ENCODE data around the gene KBTBD8. TPM values are rescaled to one million over a fixed set of nuclear protein-coding genes. Genes with fewer than 3 reads are reported as not detected.

The KBTBD8 gene
- total RNA-seq, 1 experiment from 2014 or later = 1.7 TPM

DNA sequence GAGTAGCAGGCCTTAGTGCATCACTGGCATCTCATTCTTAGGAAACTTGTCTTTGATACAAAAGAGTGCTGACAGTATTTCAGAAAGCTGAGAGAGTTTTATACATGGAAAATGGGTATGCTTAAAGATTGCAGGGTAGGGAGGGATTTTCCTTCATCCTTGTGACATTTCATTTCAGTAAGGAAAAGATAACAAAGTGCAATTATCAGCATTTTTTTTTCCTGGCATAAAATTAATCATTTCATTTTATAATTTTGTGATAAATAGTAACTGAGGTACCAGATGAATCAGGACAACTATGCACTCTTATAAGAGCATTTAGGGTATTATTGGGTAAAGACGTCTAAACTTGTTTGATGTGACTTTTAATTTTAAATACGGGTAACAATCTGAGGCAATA is 10.3 kb downstream of the KBTBD8 start:
- intact Hi-C loops (cut with micrococcal nuclease) = no loop called here
- BruUV-seq (replicated peaks) = no TSS peak
- ChIA-PET POLR2A (interaction anchor here (0.6 to 1.4 kb wide), 2 partner anchors 10 to 84 kb away, joined by 4 read pairs; partner anchors contain the start of gene KBTBD8), CTCF (interaction anchor here (0.7 to 1.2 kb wide), 2 partner anchors 38 to 39 kb away, joined by 3 to 4 read pairs; no protein-coding TSS in a partner anchor)
- no peak overlapping the region for H3K4me3 Mint-ChIP-seq (ENCODE audit: unreplicated experiment)
- H3K27ac Mint-ChIP-seq (ENCODE audit: low read depth, unreplicated experiment) = no peak overlapping the region
- no peaks in the 10 kb centered on the region for H3K4me1 Mint-ChIP-seq (ENCODE audit: insufficient read depth, unreplicated experiment)
- DNase-seq (ENCODE audit: unreplicated experiment) = no peak
- peaks cover 23% of the 10 kb centered on the region for H3K36me3 Mint-ChIP-seq (ENCODE audit: insufficient read depth, unreplicated experiment)
- H3K27me3 Mint-ChIP-seq (ENCODE audit: insufficient read depth, unreplicated experiment) = no peaks in the 10 kb centered on the region
- TF ChIP-seq, protein P1, sequence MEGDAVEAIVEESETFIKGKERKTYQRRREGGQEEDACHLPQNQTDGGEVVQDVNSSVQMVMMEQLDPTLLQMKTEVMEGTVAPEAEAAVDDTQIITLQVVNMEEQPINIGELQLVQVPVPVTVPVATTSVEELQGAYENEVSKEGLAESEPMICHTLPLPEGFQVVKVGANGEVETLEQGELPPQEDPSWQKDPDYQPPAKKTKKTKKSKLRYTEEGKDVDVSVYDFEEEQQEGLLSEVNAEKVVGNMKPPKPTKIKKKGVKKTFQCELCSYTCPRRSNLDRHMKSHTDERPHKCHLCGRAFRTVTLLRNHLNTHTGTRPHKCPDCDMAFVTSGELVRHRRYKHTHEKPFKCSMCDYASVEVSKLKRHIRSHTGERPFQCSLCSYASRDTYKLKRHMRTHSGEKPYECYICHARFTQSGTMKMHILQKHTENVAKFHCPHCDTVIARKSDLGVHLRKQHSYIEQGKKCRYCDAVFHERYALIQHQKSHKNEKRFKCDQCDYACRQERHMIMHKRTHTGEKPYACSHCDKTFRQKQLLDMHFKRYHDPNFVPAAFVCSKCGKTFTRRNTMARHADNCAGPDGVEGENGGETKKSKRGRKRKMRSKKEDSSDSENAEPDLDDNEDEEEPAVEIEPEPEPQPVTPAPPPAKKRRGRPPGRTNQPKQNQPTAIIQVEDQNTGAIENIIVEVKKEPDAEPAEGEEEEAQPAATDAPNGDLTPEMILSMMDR (IDR thresholded peaks at IDR 0.05; ENCODE audit: unreplicated experiment) = no peak
- no peaks in the 10 kb centered on the region for H3K9me3 Mint-ChIP-seq (ENCODE audit: unreplicated experiment)

DNA sequence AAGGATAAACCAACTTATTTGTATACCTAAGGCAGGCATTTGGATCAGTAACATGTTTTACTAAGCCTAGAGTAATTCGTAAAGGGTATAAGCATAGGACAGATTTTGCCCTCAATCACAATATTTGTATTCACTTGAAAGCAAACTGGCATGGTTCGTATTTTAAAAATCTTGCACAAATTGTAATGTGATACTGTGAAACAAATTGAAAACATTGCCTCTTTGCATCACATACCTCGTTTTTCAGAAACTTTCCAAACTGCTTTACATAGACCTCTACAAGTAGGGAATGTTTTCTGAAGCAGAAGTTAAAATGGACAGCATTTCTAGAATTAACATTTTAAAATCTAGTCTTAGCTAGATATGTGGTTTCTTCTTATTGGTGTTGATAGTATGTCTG is 11.6 kb downstream of the KBTBD8 start:
- Mint-ChIP-seq H3K27me3 (ENCODE audit: insufficient read depth, unreplicated experiment) (no peaks in the 10 kb centered on the region), H3K27ac (ENCODE audit: low read depth, unreplicated experiment) (no peak overlapping the region), H3K9me3 (ENCODE audit: unreplicated experiment) (no peaks in the 10 kb centered on the region), H3K4me1 (ENCODE audit: insufficient read depth, unreplicated experiment) (no peaks in the 10 kb centered on the region), H3K36me3 (ENCODE audit: insufficient read depth, unreplicated experiment) (peaks cover 23% of the 10 kb centered on the region), H3K4me3 (ENCODE audit: unreplicated experiment) (no peak overlapping the region)
- CTCF ChIA-PET = interaction anchor here (0.6 kb wide), 1 partner anchor 38 kb away, joined by 3 read pairs; no protein-coding TSS in a partner anchor
- DNase-seq (ENCODE audit: unreplicated experiment) = no peak
- intact Hi-C loops (cut with micrococcal nuclease) = no loop called here
- no TSS peak for BruUV-seq (replicated peaks)
- TF ChIP-seq, protein P1 (IDR thresholded peaks at IDR 0.05; ENCODE audit: unreplicated experiment) = no peak
- POLR2A ChIA-PET = no interaction called here

DNA sequence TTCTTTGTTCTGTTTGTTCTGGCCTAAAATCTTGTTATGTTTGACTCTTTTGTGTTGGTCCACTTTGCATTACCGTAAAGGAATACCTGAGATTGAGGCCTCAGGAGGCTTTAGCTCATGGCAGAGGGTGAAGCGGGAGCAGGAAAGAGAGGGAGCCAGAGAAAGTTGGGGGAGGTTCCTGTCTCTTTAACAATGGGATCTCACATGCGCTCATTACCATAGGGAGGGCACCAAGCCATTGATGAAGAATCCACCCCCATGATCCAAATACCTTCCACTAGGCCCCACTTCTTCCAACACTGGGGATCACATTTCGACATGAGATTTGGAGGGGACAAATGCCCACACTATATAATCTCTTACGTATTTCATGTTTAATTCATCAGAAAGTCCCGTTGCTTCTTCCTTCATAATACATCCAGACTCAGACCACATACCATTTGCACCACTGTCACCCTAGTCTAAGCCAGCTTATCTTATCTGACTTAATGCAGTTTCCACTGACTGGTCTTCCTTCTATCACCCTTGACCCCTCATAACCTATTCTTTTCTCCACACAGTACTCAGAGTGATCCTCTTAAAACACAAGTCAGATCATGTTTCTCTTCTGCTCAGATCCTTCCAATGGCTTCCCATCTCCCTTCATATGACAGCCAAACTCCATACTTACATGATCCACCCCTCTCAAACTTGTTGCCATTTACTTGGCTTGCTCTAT is 13.5 kb downstream of the KBTBD8 start:
- Mint-ChIP-seq H3K27ac (ENCODE audit: low read depth, unreplicated experiment) (no peak overlapping the region), H3K36me3 (ENCODE audit: insufficient read depth, unreplicated experiment) (peaks cover 23% of the 10 kb centered on the region), H3K4me3 (ENCODE audit: unreplicated experiment) (no peak overlapping the region), H3K4me1 (ENCODE audit: insufficient read depth, unreplicated experiment) (no peaks in the 10 kb centered on the region), H3K9me3 (ENCODE audit: unreplicated experiment) (no peaks in the 10 kb centered on the region), H3K27me3 (ENCODE audit: insufficient read depth, unreplicated experiment) (no peaks in the 10 kb centered on the region)
- TF ChIP-seq, protein P1 (IDR thresholded peaks at IDR 0.05; ENCODE audit: unreplicated experiment) = no peak
- DNase-seq (ENCODE audit: unreplicated experiment) = no peak
- no TSS peak for BruUV-seq (replicated peaks)
- intact Hi-C loops (cut with micrococcal nuclease) = no loop called here
- POLR2A ChIA-PET = interaction anchor here (0.6 kb wide), 1 partner anchor 99 kb away, joined by 4 read pairs; no protein-coding TSS in a partner anchor
- CTCF ChIA-PET = no interaction called here

DNA sequence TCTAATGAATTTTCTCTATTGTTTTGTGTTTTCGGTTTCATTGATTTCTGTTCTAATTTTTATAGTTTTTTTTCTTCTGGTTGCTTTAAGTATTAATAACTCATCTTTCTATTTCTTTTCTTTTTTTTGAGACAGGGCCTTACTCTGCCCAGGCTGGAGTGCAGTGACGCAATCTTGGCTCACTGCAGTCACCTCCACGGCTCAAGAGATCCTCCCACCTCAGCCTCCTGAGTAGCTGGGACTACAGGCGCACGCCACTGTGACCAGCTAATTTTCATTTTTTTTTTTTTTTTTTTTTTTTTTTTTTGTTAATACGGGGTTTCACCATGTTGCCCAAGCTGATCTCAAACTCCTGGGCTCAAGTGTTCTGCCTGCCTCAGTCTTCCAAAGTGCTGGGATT is 14.5 kb downstream of the KBTBD8 start:
- no TSS peak for BruUV-seq (replicated peaks)
- Mint-ChIP-seq H3K4me3 (ENCODE audit: unreplicated experiment) (no peak overlapping the region), H3K9me3 (ENCODE audit: unreplicated experiment) (no peaks in the 10 kb centered on the region), H3K27ac (ENCODE audit: low read depth, unreplicated experiment) (no peak overlapping the region), H3K4me1 (ENCODE audit: insufficient read depth, unreplicated experiment) (peaks cover 6% of the 10 kb centered on the region), H3K36me3 (ENCODE audit: insufficient read depth, unreplicated experiment) (peaks cover 18% of the 10 kb centered on the region), H3K27me3 (ENCODE audit: insufficient read depth, unreplicated experiment) (no peaks in the 10 kb centered on the region)
- DNase-seq (ENCODE audit: unreplicated experiment) = no peak
- intact Hi-C loops (cut with micrococcal nuclease) = no loop called here
- ChIA-PET POLR2A (no interaction called here), CTCF (no interaction called here)
- TF ChIP-seq, protein P1 (IDR thresholded peaks at IDR 0.05; ENCODE audit: unreplicated experiment) = no peak

Data from MCF 10A (cell line).